K562 (cell line): ENCODE data around the gene AKNA. TPM values are rescaled to one million over a fixed set of nuclear protein-coding genes. Genes with fewer than 3 reads are reported as not detected.

Experiments used
- CBFA2T3 ChIP-seq: fragments of 450-650 bp; IDR thresholded peaks from 2 replicates; pipeline ENCODE4 v1.6.1; 2017
- CBX1 ChIP-seq: sonication (generic); IDR thresholded peaks from 2 replicates; pipeline ENCODE4 v1.6.1; 2016; ENCODE audit warnings: antibody characterized with exemption, low read depth, mild to moderate bottlenecking
- CREB1 ChIP-seq, 2 experiments: sonication (generic) in 1 of 2; formaldehyde crosslinking in 1 of 2; IDR thresholded peaks; 2 replicates each; pipeline versions ENCODE4 v1.6.1 to v1.8.0; 2012 to 2022; ENCODE audit warnings: inconsistent platforms in 1 of 2, mild to moderate bottlenecking in 1 of 2, missing genetic modification reagents in 1 of 2, moderate library complexity in 1 of 2
- HDAC6 ChIP-seq: IDR thresholded peaks from 2 replicates; pipeline ENCODE4 v1.6.1; 2012; ENCODE audit warnings: low read depth, mild to moderate bottlenecking, control low read depth, inconsistent platforms, low read length, moderate library complexity
- HMGN3 ChIP-seq: IDR thresholded peaks from 2 replicates; pipeline ENCODE4 v1.6.1; 2011; ENCODE audit warnings: borderline replicate concordance, low read depth, mild to moderate bottlenecking, mixed read lengths, low read length; ENCODE audit not compliant: insufficient read length; ENCODE audit errors: extremely low read depth
- KAT8 ChIP-seq: fragments of 450-650 bp; IDR thresholded peaks from 2 replicates; pipeline ENCODE4 v1.6.1; 2016; ENCODE audit warnings: low read depth, mild to moderate bottlenecking
- KDM5B ChIP-seq: fragments of 200-600 bp; sonication (generic); IDR thresholded peaks from 2 replicates; pipeline ENCODE4 v1.6.1; 2012; ENCODE audit warnings: low read depth, mild to moderate bottlenecking, moderate library complexity, low read length, control low read depth, inconsistent platforms; ENCODE audit not compliant: insufficient replicate concordance
- LEF1 ChIP-seq: fragments of 450-650 bp; IDR thresholded peaks from 2 replicates; pipeline ENCODE4 v1.6.1; 2016; ENCODE audit warnings: mild to moderate bottlenecking
- MCM7 ChIP-seq, 2 experiments: fragments of 450-650 bp; IDR thresholded peaks; 2 replicates each; pipeline ENCODE4 v1.6.1; 2016 to 2018
- MTA3 ChIP-seq: fragments of 450-650 bp; formaldehyde crosslinking; IDR thresholded peaks from 2 replicates; pipeline ENCODE4 v1.6.1; 2017; ENCODE audit warnings: mild to moderate bottlenecking, borderline replicate concordance
- MYC ChIP-seq, 2 experiments: fragments of 250-450 bp in 1 of 2; sonication (Bioruptor Pico) in 1 of 2; IDR thresholded peaks; 2 replicates each; pipeline versions ENCODE4 v1.5.1 to v1.6.1; 2012 to 2021; ENCODE audit warnings: low read depth in 2 of 2, borderline replicate concordance in 1 of 2, improper control_type of control experiment in 1 of 2, low read length in 1 of 2, mild to moderate bottlenecking in 1 of 2, moderate library complexity in 1 of 2
- NEUROD1 ChIP-seq: fragments of 150-350 bp; IDR thresholded peaks from 2 replicates; pipeline ENCODE4 v1.6.1; 2014; ENCODE audit warnings: borderline replicate concordance, low read length, low read depth; ENCODE audit not compliant: partially characterized antibody
- PCBP1 ChIP-seq: fragments of 200-400 bp; formaldehyde crosslinking; IDR thresholded peaks from 2 replicates; pipeline ENCODE4 v1.6.1; 2018; ENCODE audit warnings: mild to moderate bottlenecking, low read depth, low read length; ENCODE audit not compliant: poor library complexity, severe bottlenecking
- POLR2AphosphoS5 ChIP-seq: IDR thresholded peaks from 2 replicates; pipeline ENCODE4 v1.6.1; 2011; ENCODE audit warnings: mild to moderate bottlenecking, low read depth, low read length, moderate library complexity; ENCODE audit not compliant: control insufficient read depth, insufficient read depth
- RAD51 ChIP-seq: fragments of 450-650 bp; IDR thresholded peaks from 2 replicates; pipeline ENCODE4 v1.7.1; 2016; ENCODE audit warnings: low read depth, mild to moderate bottlenecking, borderline replicate concordance
- SMAD4 ChIP-seq: fragments of 250-450 bp; sonication (Bioruptor Pico); conservative IDR thresholded peaks from 2 replicates; pipeline ENCODE4 v1.8.0; 2021; ENCODE audit warnings: inconsistent platforms, mild to moderate bottlenecking, moderate library complexity
- SRF ChIP-seq, 2 experiments: fragments of 250-450, 450-650 bp in 1 of 2; sonication (Bioruptor Pico) in 1 of 2; sonication (generic) in 1 of 2; formaldehyde crosslinking; IDR thresholded peaks; 2 replicates each; pipeline versions ENCODE4 v1.5.0 to v1.5.1; 2020 to 2022; ENCODE audit warnings: mild to moderate bottlenecking in 1 of 2, missing genetic modification reagents in 1 of 2
- ZBTB17 ChIP-seq: fragments of 450-650 bp; formaldehyde crosslinking; IDR thresholded peaks from 2 replicates; pipeline ENCODE4 v1.4.0; 2020; ENCODE audit warnings: mild to moderate bottlenecking
- ZKSCAN3 ChIP-seq: fragments of 250-450 bp; sonication (Bioruptor Pico); IDR thresholded peaks from 2 replicates; pipeline ENCODE4 v1.4.0; 2020
- ZNF121 ChIP-seq: sonication (generic); formaldehyde crosslinking; conservative IDR thresholded peaks from 2 replicates; pipeline ENCODE4 v1.8.0; 2022; ENCODE audit warnings: missing genetic modification reagents
- ZNF146 ChIP-seq: IDR thresholded peaks from one replicate; pipeline ENCODE4 v1.6.1; 2018; ENCODE audit warnings: missing compliant biosample characterization; ENCODE audit not compliant: unreplicated experiment
- polyA plus RNA-seq, 8 experiments: library from polyadenylated mRNA; depleted of rRNA in 4 of 8; stranded (reverse) in 5 of 8; unstranded in 3 of 8; fragments of >200 nt; fragmentation: Nextera tagmentation in 2 of 8; fragmentation: Illumina TruSeq in 1 of 8; extraction: Ambion mirVana in 2 of 8; extraction: Trizol in 1 of 8; gene quantifications; 2 replicates each; pipeline versions ENCODE4 v1.2.1 to v1.2.3, GENCODE V29; 2011 to 2014; ENCODE audit warnings: inconsistent platforms in 1 of 8, missing spikeins in 1 of 8
- total RNA-seq, 7 experiments: library from RNA; depleted of rRNA in 6 of 7; stranded (reverse); fragments of >200 nt in 6 of 7; fragmentation: Illumina TruSeq in 2 of 7; extraction: Trizol in 2 of 7; gene quantifications; 2 replicates each; pipeline versions ENCODE4 v1.2.1 to v1.2.3, GENCODE V29; 2011 to 2021; ENCODE audit warnings: low replicate concordance in 1 of 7
- TF ChIP-seq, protein P1 (sequence below): fragments of 450-650 bp; IDR thresholded peaks from one replicate; pipeline ENCODE4 v1.6.1; 2018; ENCODE audit warnings: mild to moderate bottlenecking, moderate library complexity; ENCODE audit not compliant: partially characterized antibody
- TF ChIP-seq, protein P2 (sequence below): fragments of 200-800 bp; sonication (Bioruptor generic); IDR thresholded peaks from 2 replicates; pipeline ENCODE4 v1.6.1; 2016; ENCODE audit warnings: missing genetic modification characterization, missing compliant biosample characterization

The AKNA gene
- total and polyA plus RNA-seq, 9 of the 15 experiments (the other 6 are each of a cell fraction or from before 2014, with no cell fraction given): 0.29 to 20.5 (median 3.9) TPM

DNA sequence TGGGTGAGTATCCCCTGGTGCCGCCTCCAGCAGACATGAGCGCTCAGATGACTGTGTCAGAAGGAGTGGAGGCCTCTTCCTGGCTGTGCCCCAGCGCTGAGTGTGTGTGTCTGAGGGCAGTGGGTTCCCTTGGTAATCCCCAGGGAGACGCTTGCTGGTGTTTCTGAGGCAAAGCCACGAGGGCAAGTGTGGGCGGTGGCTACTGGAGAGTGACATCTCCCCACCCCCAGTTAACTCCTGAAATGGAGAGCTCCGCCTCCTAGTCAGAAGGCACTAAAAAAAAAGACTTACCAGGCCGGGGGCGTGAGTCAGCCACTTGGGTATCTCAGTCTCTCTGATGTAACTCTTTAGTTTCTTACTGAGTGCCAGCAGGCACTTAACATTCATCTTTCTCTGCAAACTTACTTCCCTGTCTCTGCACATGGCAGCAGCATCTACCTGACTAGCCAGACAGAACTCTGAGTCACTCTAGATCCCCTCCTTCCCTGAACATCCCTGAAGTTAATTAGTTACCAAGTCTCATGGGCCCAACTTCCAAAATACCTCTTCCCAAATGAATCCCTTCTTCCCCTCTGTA is 38.8 kb downstream of the AKNA start (continued):
- TF ChIP-seq, protein P1, sequence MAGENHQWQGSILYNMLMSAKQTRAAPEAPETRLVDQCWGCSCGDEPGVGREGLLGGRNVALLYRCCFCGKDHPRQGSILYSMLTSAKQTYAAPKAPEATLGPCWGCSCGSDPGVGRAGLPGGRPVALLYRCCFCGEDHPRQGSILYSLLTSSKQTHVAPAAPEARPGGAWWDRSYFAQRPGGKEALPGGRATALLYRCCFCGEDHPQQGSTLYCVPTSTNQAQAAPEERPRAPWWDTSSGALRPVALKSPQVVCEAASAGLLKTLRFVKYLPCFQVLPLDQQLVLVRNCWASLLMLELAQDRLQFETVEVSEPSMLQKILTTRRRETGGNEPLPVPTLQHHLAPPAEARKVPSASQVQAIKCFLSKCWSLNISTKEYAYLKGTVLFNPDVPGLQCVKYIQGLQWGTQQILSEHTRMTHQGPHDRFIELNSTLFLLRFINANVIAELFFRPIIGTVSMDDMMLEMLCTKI: no peak
- no peak for TF ChIP-seq RAD51
- TF ChIP-seq CBFA2T3: no peak
- TF ChIP-seq SRF (CRISPR knock-in tag; IDR thresholded peaks at IDR 0.05): no peak
- TF ChIP-seq CBX1: no peak
- no peak for TF ChIP-seq POLR2AphosphoS5
- TF ChIP-seq HDAC6: no peak
- TF ChIP-seq HMGN3: no peak
- no peak for TF ChIP-seq ZNF146
- peak; percentile 5 for TF ChIP-seq NEUROD1
- peak; percentile 32 for TF ChIP-seq KDM5B
- TF ChIP-seq ZNF121: no peak
- TF ChIP-seq LEF1: no peak
- TF ChIP-seq, protein P2, sequence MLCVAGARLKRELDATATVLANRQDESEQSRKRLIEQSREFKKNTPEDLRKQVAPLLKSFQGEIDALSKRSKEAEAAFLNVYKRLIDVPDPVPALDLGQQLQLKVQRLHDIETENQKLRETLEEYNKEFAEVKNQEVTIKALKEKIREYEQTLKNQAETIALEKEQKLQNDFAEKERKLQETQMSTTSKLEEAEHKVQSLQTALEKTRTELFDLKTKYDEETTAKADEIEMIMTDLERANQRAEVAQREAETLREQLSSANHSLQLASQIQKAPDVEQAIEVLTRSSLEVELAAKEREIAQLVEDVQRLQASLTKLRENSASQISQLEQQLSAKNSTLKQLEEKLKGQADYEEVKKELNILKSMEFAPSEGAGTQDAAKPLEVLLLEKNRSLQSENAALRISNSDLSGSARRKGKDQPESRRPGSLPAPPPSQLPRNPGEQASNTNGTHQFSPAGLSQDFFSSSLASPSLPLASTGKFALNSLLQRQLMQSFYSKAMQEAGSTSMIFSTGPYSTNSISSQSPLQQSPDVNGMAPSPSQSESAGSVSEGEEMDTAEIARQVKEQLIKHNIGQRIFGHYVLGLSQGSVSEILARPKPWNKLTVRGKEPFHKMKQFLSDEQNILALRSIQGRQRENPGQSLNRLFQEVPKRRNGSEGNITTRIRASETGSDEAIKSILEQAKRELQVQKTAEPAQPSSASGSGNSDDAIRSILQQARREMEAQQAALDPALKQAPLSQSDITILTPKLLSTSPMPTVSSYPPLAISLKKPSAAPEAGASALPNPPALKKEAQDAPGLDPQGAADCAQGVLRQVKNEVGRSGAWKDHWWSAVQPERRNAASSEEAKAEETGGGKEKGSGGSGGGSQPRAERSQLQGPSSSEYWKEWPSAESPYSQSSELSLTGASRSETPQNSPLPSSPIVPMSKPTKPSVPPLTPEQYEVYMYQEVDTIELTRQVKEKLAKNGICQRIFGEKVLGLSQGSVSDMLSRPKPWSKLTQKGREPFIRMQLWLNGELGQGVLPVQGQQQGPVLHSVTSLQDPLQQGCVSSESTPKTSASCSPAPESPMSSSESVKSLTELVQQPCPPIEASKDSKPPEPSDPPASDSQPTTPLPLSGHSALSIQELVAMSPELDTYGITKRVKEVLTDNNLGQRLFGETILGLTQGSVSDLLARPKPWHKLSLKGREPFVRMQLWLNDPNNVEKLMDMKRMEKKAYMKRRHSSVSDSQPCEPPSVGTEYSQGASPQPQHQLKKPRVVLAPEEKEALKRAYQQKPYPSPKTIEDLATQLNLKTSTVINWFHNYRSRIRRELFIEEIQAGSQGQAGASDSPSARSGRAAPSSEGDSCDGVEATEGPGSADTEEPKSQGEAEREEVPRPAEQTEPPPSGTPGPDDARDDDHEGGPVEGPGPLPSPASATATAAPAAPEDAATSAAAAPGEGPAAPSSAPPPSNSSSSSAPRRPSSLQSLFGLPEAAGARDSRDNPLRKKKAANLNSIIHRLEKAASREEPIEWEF: no peak
- peak; percentile 18; the same call in 1 of the 2 replicates for TF ChIP-seq MTA3
- 0 out of 2 replicates have a peak, but pooled peaks have one; percentile 23 for TF ChIP-seq MYC (IDR thresholded peaks at IDR 0.05; ENCODE audit: low read depth, low read length)
- no peak for TF ChIP-seq MYC (CRISPR knock-in tag; IDR thresholded peaks at IDR 0.05; ENCODE audit: borderline replicate concordance, low read depth)
- no peak for TF ChIP-seq CREB1 (IDR thresholded peaks at IDR 0.05)
- no peak for TF ChIP-seq CREB1 (CRISPR knock-in tag; IDR thresholded peaks at IDR 0.05)
- no peak for TF ChIP-seq MCM7 (IDR thresholded peaks at IDR 0.05)
- no peak for TF ChIP-seq ZKSCAN3 (CRISPR knock-in tag)
- no peak for TF ChIP-seq ZBTB17 (CRISPR knock-in tag)
- no peak for TF ChIP-seq PCBP1
- TF ChIP-seq KAT8: no peak
- TF ChIP-seq SMAD4 (CRISPR knock-in tag): no peak
